ENCODE data around the gene HOXB4. TPM values are rescaled to one million over a fixed set of nuclear protein-coding genes. Genes with fewer than 3 reads are reported as not detected.

Gene HOXB4
- total RNA-seq, 1 experiment from 2014 or later, result 0.21 TPM

- TF ChIP-seq CTCF (IDR thresholded peaks at IDR 0.05; ENCODE audit: unreplicated experiment), result no peak
- no TSS peak for BruUV-seq (replicated peaks)
- ChIA-PET POLR2A (interaction anchor here (0.6 kb wide), 2 partner anchors 433 to 470 kb away, joined by 3 read pairs; no protein-coding TSS in a partner anchor), CTCF (interaction anchor here (0.6 to 1.4 kb wide), 8 partner anchors 22 to 1070 kb away, joined by 3 to 5 read pairs (median 3); no protein-coding TSS in a partner anchor)
- Mint-ChIP-seq H3K36me3 (ENCODE audit: insufficient read depth, unreplicated experiment) (no peaks in the 10 kb centered on the region), H3K27ac (ENCODE audit: low read depth, unreplicated experiment) (no peak overlapping the region), H3K27me3 (ENCODE audit: insufficient read depth, unreplicated experiment) (peaks cover 91% of the 10 kb centered on the region), H3K4me3 (ENCODE audit: unreplicated experiment) (peak overlapping the region; percentile 23), H3K4me1 (ENCODE audit: insufficient read depth, unreplicated experiment) (peaks cover 5% of the 10 kb centered on the region), H3K9me3 (ENCODE audit: unreplicated experiment) (no peaks in the 10 kb centered on the region)
- intact Hi-C loops (cut with micrococcal nuclease), result no loop called here
- no peak for DNase-seq (ENCODE audit: unreplicated experiment)
These were observed 23.6 kb upstream of the HOXB4 start for GRCh38 chr17:48601539-48602425.

DNA sequence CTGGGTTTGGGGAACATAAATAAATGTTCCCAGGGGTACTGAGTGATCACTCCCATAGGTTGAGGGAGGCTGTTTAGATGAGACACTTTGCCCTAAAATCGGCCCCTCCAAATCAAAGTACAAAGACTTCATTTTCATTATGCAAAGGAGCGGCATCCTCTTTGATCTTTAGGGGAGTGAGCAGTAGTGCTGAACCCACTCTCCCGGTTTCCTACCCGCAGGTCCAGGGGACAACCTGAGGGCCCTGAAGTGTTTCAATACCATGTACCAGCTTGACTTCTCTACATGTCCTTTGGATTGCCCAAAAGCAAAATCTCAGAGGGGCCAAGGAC lies 23.0 kb upstream of the HOXB4 start:
- TF ChIP-seq CTCF (IDR thresholded peaks at IDR 0.05; ENCODE audit: unreplicated experiment), result no peak
- ChIA-PET POLR2A (interaction anchor here (0.6 kb wide), 1 partner anchor 470 kb away, joined by 3 read pairs; no protein-coding TSS in a partner anchor), CTCF (interaction anchor here (0.6 to 1.4 kb wide), 4 partner anchors 248 to 1069 kb away, joined by 3 to 5 read pairs (median 3); no protein-coding TSS in a partner anchor)
- Mint-ChIP-seq H3K36me3 (ENCODE audit: insufficient read depth, unreplicated experiment) (no peaks in the 10 kb centered on the region), H3K27ac (ENCODE audit: low read depth, unreplicated experiment) (no peak overlapping the region), H3K27me3 (ENCODE audit: insufficient read depth, unreplicated experiment) (peaks cover 86% of the 10 kb centered on the region), H3K9me3 (ENCODE audit: unreplicated experiment) (no peaks in the 10 kb centered on the region), H3K4me3 (ENCODE audit: unreplicated experiment) (no peak overlapping the region), H3K4me1 (ENCODE audit: insufficient read depth, unreplicated experiment) (peaks cover 5% of the 10 kb centered on the region)
- no peak for DNase-seq (ENCODE audit: unreplicated experiment)
- BruUV-seq (replicated peaks), result no TSS peak
- intact Hi-C loops (cut with micrococcal nuclease), result no loop called here

DNA sequence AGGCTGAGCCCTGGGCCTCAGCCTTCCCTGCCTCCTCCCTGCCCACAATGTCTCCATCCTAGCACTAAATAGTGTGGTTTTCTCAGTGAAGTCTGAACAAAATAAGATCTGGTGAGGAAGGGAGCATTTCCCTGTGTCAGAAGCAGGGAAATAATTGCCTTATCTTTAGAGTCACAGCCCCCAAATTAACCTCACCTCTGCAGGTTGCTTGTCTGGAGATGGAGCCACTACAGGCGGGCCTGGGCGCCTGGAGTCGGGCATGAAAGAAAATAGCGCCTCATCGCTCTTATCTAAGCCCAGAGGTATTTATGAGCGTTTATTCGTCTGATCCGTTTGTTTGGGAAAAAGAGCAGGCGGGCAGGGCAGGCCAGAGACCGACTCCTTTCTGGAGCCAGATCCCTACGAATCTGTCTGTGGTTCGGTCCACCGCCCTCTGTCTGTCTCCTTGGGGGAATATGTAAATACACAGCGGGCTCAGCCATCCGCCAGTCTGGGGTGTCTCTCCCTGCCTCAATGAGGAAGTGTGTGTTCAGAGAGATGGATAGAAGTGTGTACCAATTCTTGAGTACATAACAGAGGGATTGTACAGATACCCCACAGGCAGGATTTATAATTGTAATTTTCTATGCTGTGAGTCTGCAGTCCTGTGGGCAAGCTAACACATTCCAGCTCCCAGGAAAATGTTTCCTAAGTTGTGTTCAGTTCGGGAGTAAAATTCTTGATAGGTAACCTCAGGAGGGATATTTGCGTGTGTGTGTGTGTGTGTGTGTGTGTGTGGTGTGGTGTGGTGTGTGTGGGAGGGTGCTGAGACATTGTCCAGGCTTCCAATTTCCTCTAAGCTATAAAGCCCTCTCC lies 22.3 kb upstream of the HOXB4 start:
- no peaks in the 10 kb centered on the region for H3K36me3 Mint-ChIP-seq (ENCODE audit: insufficient read depth, unreplicated experiment)
- ChIA-PET CTCF (interaction anchor here (0.8 to 1.4 kb wide), 2 partner anchors 253 to 260 kb away, joined by 3 read pairs; no protein-coding TSS in a partner anchor), POLR2A (no interaction called here)
- peaks cover 79% of the 10 kb centered on the region for H3K27me3 Mint-ChIP-seq (ENCODE audit: insufficient read depth, unreplicated experiment)
- H3K4me1 Mint-ChIP-seq (ENCODE audit: insufficient read depth, unreplicated experiment), result peaks cover 5% of the 10 kb centered on the region
- no peak overlapping the region for H3K4me3 Mint-ChIP-seq (ENCODE audit: unreplicated experiment)
- H3K27ac Mint-ChIP-seq (ENCODE audit: low read depth, unreplicated experiment), result no peak overlapping the region
- DNase-seq (ENCODE audit: unreplicated experiment), result no peak
- TF ChIP-seq CTCF (IDR thresholded peaks at IDR 0.05; ENCODE audit: unreplicated experiment), result no peak
- H3K9me3 Mint-ChIP-seq (ENCODE audit: unreplicated experiment), result no peaks in the 10 kb centered on the region
- intact Hi-C loops (cut with micrococcal nuclease), result no loop called here
- BruUV-seq (replicated peaks), result no TSS peak

GRCh38 chr17:48599354-48599753 lies 21.2 kb upstream of the HOXB4 start:
- DNase-seq (ENCODE audit: unreplicated experiment), result no peak
- Mint-ChIP-seq H3K27me3 (ENCODE audit: insufficient read depth, unreplicated experiment) (peaks cover 68% of the 10 kb centered on the region), H3K4me1 (ENCODE audit: insufficient read depth, unreplicated experiment) (no peaks in the 10 kb centered on the region), H3K27ac (ENCODE audit: low read depth, unreplicated experiment) (no peak overlapping the region), H3K4me3 (ENCODE audit: unreplicated experiment) (no peak overlapping the region), H3K36me3 (ENCODE audit: insufficient read depth, unreplicated experiment) (no peaks in the 10 kb centered on the region), H3K9me3 (ENCODE audit: unreplicated experiment) (no peaks in the 10 kb centered on the region)
- no peak for TF ChIP-seq CTCF (IDR thresholded peaks at IDR 0.05; ENCODE audit: unreplicated experiment)
- ChIA-PET POLR2A (interaction anchor here (0.7 kb wide), 1 partner anchor 22 kb away, joined by 3 read pairs; no protein-coding TSS in a partner anchor), CTCF (no interaction called here)
- BruUV-seq (replicated peaks), result no TSS peak
- intact Hi-C loops (cut with micrococcal nuclease), result no loop called here
